Measurements from ENCODE around the gene SUPT3H.
A peak's percentile ranks its signal among the peaks of the same experiment; 100 is the strongest.
"Not testable (repeated sequence)": the region's sequence is repeated elsewhere in the genome, so short reads cannot be mapped to it uniquely, and the experiment has no call there.

Gene SUPT3H

GRCh38 chr6:45344900-45345299 is 32.8 kb downstream of the SUPT3H start:
- H3K4me3 ChIP-seq (ENCODE audit: low read depth, low read length), result no peak overlapping the region
- no peak for DNase-seq (ENCODE audit: low read depth)

- peak overlapping the region; percentile 12 for H3K4me3 ChIP-seq (ENCODE audit: low read depth, low read length)
- no peak for DNase-seq (ENCODE audit: low read depth)
These were observed 49.2 kb downstream of the SUPT3H start for GRCh38 chr6:45328523-45328922.

- peak within 1 kb of the TSS; percentile 12 for H3K4me3 ChIP-seq (ENCODE audit: low read depth, low read length)
- peak; percentile 81 for DNase-seq (ENCODE audit: low read depth)
These were observed 49.7 kb downstream of the SUPT3H start, which contains the start of gene RUNX2 for GRCh38 chr6:45327956-45328522. TSS of gene RUNX2 (plus strand) at chr6:45328330. CDS start at chr6:45328727, 397 bp downstream.

- no peak overlapping the region for H3K4me3 ChIP-seq (ENCODE audit: low read depth, low read length)
- no peak for DNase-seq (ENCODE audit: low read depth)
These were observed 50.9 kb downstream of the SUPT3H start for GRCh38 chr6:45326698-45327417.

- no peak for DNase-seq (ENCODE audit: low read depth)
- no peak overlapping the region for H3K4me3 ChIP-seq (ENCODE audit: low read depth, low read length)
These were observed 54.0 kb downstream of the SUPT3H start for GRCh38 chr6:45323656-45324224.

GRCh38 chr6:45320349-45320748 is 57.4 kb downstream of the SUPT3H start:
- no peak overlapping the region for H3K4me3 ChIP-seq (ENCODE audit: low read depth, low read length)
- DNase-seq (ENCODE audit: low read depth), result no peak

- no peak for DNase-seq (ENCODE audit: low read depth)
- no peak overlapping the region for H3K4me3 ChIP-seq (ENCODE audit: low read depth, low read length)
These were observed 63.6 kb downstream of the SUPT3H start for GRCh38 chr6:45314146-45314545.

GRCh38 chr6:45310118-45310788 is 67.5 kb downstream of the SUPT3H start:
- no peak for DNase-seq (ENCODE audit: low read depth)
- H3K4me3 ChIP-seq (ENCODE audit: low read depth, low read length), result no peak overlapping the region

- H3K4me3 ChIP-seq (ENCODE audit: low read depth, low read length), result no peak overlapping the region
- peak; percentile 0 for DNase-seq (ENCODE audit: low read depth)
These were observed 72.2 kb downstream of the SUPT3H start for GRCh38 chr6:45305546-45305945.

GRCh38 chr6:45302832-45303231 is 74.9 kb downstream of the SUPT3H start:
- DNase-seq (ENCODE audit: low read depth), result no peak
- H3K4me3 ChIP-seq (ENCODE audit: low read depth, low read length), result no peak overlapping the region

GRCh38 chr6:45301348-45302142 is 76.2 kb downstream of the SUPT3H start:
- no peak overlapping the region for H3K4me3 ChIP-seq (ENCODE audit: low read depth, low read length)
- DNase-seq (ENCODE audit: low read depth), result no peak

- DNase-seq (ENCODE audit: low read depth), result no peak
- no peak overlapping the region for H3K4me3 ChIP-seq (ENCODE audit: low read depth, low read length)
These were observed 77.0 kb downstream of the SUPT3H start for GRCh38 chr6:45300736-45301135.

- H3K4me3 ChIP-seq (ENCODE audit: low read depth, low read length), result no peak overlapping the region
- DNase-seq (ENCODE audit: low read depth), result no peak
These were observed 78.6 kb downstream of the SUPT3H start for GRCh38 chr6:45299096-45299581.

GRCh38 chr6:45297320-45297719 is 80.4 kb downstream of the SUPT3H start:
- H3K4me3 ChIP-seq (ENCODE audit: low read depth, low read length), result no peak overlapping the region
- DNase-seq (ENCODE audit: low read depth), result no peak

- not testable (repeated sequence) for H3K4me3 ChIP-seq (ENCODE audit: low read depth, low read length); DNase-seq (ENCODE audit: low read depth)
These were observed 83.6 kb downstream of the SUPT3H start for GRCh38 chr6:45294065-45294701.

GRCh38 chr6:45293306-45293705 is 84.4 kb downstream of the SUPT3H start:
- DNase-seq (ENCODE audit: low read depth), result no peak
- no peak overlapping the region for H3K4me3 ChIP-seq (ENCODE audit: low read depth, low read length)

- H3K4me3 ChIP-seq (ENCODE audit: low read depth, low read length), result no peak overlapping the region
- no peak for DNase-seq (ENCODE audit: low read depth)
These were observed 87.8 kb downstream of the SUPT3H start for GRCh38 chr6:45289751-45290514.

GRCh38 chr6:45286707-45287106 is 91.0 kb downstream of the SUPT3H start:
- not testable (repeated sequence) for H3K4me3 ChIP-seq (ENCODE audit: low read depth, low read length); DNase-seq (ENCODE audit: low read depth)
